ENCODE measurements around the gene LAMP1.
"Not testable (repeated sequence)": the region's sequence is repeated elsewhere in the genome, so short reads cannot be mapped to it uniquely, and the experiment has no call there.

The LAMP1 gene

GRCh38 chr13:113327766-113328471 lies 30.9 kb downstream of the LAMP1 start:
- no peak for DNase-seq

GRCh38 chr13:113328851-113329250 lies 31.8 kb downstream of the LAMP1 start:
- DNase-seq, result no peak

GRCh38 chr13:113329656-113330312 lies 32.7 kb downstream of the LAMP1 start:
- no peak for DNase-seq

GRCh38 chr13:113332615-113333014 lies 35.6 kb downstream of the LAMP1 start:
- no peak for DNase-seq

- no peak for DNase-seq
Measured at GRCh38 chr13:113333076-113333475, 36.0 kb downstream of the LAMP1 start.

GRCh38 chr13:113337556-113337955 lies 40.5 kb downstream of the LAMP1 start:
- DNase-seq, result no peak

- DNase-seq, result no peak
Measured at GRCh38 chr13:113337976-113338375, 40.9 kb downstream of the LAMP1 start.

- DNase-seq, result no peak
Measured at GRCh38 chr13:113338451-113338850, 41.4 kb downstream of the LAMP1 start.

GRCh38 chr13:113342820-113343691 lies 46.0 kb downstream of the LAMP1 start:
- DNase-seq, result no peak

- DNase-seq, result no peak
Measured at GRCh38 chr13:113343692-113343968, 46.6 kb downstream of the LAMP1 start.

GRCh38 chr13:113345486-113345885 lies 48.4 kb downstream of the LAMP1 start:
- DNase-seq, result no peak

GRCh38 chr13:113347736-113348225 lies 50.7 kb downstream of the LAMP1 start:
- not testable (repeated sequence) for DNase-seq

- no peak for DNase-seq
Measured at GRCh38 chr13:113348591-113348990, 51.6 kb downstream of the LAMP1 start.

- no peak for DNase-seq
Measured at GRCh38 chr13:113349050-113349449, 52.0 kb downstream of the LAMP1 start.

GRCh38 chr13:113349491-113349890 lies 52.5 kb downstream of the LAMP1 start:
- DNase-seq, result no peak

GRCh38 chr13:113350065-113350937 lies 53.3 kb downstream of the LAMP1 start:
- no peak for DNase-seq

GRCh38 chr13:113350938-113351335 lies 53.9 kb downstream of the LAMP1 start:
- no peak for DNase-seq

GRCh38 chr13:113351514-113352026 lies 54.5 kb downstream of the LAMP1 start:
- DNase-seq, result no peak

GRCh38 chr13:113353254-113353653 lies 56.2 kb downstream of the LAMP1 start:
- DNase-seq, result no peak

GRCh38 chr13:113354831-113355610 lies 58.0 kb downstream of the LAMP1 start:
- DNase-seq, result no peak

- DNase-seq, result no peak
Measured at GRCh38 chr13:113355621-113356020, 58.6 kb downstream of the LAMP1 start.

GRCh38 chr13:113356596-113356995 lies 59.6 kb downstream of the LAMP1 start:
- DNase-seq, result no peak
